ENCODE results near the gene NEUROD1.
"Not testable (repeated sequence)": the region's sequence is repeated elsewhere in the genome, so short reads cannot be mapped to it uniquely, and the experiment has no call there.

Gene NEUROD1
- total RNA-seq, result 0 to 0.18 (median 0) reads per million in 4 experiments

DNA sequence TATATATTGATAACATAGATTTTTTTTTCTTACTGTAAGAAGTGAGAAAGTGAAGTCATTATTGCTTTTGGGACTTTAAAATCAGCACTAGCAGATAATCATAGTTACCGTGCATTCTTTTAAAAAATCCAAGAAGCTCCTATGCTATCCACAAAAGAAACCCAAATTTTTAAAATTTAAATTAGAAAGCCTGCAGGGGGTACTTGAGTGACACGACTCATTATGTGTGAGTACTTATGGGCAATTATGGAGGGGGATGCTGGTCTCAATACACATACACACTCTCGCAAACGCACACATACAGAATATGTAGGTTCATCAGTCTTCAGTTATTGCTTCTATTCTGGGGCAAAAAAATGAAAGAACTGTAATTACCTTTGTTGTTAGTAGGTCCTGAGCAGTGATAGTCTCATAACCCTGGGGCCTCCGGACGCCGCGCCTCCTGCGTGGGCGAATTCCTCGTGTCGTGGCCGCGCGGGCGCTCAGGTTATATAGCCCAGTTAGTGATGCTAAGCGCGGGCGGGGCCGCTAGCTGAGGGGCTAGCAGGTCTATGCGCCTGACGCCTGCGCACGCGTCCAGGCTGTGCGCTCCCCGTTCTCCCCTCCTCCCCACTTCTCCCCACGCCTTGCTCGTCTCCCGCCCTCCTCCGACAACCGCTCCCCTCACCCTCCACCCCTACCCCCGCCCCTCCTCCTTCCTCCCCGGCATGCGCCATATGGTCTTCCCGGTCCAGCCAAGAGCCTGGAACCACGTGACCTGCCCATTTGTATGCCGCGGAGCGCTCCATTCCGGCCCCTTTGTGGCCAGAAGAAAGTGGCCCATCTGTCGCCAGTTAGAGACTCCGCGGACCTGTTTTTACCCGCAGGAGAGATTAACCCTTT, at the start of gene NEUROD1:
TSS of gene NEUROD1 (minus strand) at position 463 of the 882 bp plus-strand sequence. CDS start 1,657 bp downstream, outside the sequence.
- no peak for DNase-seq

DNA sequence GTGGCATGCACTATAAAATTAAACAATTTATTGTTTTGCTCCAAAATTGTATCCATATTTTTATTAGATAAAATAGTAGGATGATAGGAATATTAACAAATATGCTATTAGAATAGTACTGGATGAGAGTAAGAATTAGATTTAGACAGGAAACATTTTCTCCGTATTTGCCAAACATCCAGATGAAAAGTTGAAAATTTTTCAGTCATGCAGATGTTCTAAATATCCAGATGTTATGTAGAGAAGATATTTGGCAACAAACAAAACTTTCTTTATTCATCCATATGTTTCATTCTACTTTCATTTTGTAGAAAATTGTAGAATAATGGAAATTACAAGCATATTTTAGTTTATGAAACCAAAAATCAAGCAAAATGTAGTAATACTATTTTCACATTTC, 45.2 kb upstream of the NEUROD1 start:
- DNase-seq, result no peak

DNA sequence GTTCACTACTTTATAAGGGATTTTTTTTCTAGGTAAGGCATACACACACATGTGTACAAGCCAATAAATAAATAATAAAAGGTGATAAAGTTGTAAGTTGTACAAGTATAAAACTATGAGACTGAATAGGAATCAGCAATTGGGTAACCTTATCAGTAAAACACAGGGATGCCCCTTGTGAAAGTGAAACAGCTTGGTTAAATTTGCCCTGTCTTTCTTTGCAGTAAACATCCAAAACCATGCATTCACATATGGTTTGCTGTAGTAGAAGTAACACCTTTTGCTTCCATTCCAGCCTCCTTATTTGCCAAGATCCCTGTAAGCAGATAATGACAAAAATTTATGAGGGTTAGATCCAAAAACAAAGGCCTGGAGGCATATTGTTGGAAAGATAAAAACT, 44.3 kb upstream of the NEUROD1 start:
- DNase-seq, result no peak

DNA sequence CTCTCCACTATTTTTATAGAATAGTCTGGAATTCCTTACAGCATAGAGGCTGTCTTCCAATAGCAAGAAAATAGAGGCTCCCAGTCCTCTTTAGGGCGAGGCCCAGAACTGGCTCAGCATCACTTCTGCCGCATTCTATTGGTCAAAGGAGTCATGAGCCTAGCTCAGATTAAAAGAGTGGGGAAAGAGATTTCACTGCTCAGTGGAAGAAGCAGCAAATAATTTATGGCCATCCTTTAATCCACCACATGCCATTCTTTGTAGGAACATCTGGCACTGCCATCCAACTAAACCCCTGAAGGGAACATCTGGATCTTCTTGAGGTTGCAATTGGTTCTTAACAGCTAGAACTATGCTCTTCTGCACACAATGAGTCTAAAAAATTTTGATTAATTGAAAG, 43.4 kb upstream of the NEUROD1 start:
- DNase-seq, result no peak

DNA sequence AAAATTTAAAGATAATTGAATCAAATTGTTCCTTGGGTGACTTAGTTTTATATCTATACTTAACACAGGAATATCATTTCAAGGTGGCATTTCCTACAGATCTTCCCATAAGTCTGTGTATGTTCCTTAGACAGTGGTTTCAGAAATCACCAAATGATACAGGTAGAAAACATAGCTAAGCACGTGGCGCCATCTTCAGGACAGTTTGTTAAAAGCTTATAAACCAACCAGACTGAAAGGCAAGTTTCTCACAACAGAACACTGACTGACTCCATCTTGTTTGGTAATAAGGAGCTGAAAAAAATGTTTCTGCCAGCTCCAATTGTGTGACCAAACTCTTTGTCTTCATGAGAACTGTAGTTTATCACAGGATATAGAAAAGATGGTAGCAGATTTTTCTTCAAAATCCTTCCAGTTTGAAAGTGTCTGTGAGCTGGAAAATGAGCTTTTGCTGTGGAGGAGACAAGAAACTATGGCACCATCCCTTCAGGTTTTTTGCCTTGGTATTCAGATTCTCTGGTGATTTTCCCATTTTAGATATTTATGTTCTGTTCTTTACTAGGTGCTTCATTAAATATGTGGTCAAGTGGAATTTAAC, 34.8 kb upstream of the NEUROD1 start:
- DNase-seq, result peak; percentile 56

DNA sequence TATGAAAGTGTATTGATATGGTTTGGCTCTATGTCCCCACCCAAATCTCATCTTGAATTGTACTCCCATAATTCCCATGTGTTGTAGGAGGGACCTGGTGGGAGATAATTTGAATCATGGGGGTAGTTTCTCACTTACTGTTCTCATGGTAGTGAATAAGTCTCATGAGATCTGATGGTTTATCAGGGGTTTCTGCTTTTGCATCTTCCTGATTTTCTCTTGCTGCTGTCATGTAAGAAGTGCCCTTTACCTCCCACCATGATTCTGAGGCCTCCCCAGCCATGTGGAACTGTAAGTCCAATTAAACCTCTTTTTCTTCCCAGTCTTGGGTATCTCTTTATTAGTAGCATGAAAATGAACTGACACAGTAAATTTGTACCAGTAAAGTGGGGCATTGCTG, 30.7 kb upstream of the NEUROD1 start:
- DNase-seq, result not testable (repeated sequence)

DNA sequence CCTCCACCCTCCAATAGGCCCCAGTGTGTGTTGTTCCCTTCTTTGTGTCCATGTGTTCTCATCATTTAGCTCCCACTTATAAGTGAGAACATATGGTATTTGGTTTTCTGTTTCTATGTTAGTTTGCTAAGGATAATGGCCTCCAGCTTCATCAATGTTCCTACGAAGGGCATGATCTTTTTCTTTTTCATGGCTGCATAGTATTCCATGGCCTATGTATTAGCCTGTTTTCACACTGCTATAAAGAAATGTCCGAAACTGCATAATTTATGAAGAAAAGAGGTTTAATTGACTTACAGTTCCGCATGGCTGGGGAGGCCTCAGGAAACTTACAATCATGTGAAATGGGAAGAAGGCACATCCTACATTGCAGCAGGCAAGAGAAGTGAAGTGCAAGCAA, 22.2 kb upstream of the NEUROD1 start:
- DNase-seq, result not testable (repeated sequence)

DNA sequence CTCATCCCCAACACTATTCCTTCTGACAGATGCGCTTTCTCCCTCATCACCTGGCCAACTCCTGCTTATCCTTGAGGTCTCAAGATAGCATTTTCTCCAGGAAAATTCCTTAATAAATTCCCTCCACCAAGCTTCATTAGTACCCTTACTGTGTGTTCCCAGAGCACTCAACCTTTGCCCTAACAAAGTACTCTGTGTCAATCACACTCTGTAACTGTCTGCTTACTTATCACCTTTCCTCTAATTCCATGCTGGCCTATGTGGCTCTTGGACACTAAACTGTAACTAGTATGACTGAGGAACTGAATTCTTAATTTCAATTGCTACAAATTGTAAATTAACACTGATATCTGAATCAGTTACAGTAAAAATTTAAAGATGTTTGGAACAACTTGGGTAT, 17.9 kb upstream of the NEUROD1 start:
- no peak for DNase-seq

DNA sequence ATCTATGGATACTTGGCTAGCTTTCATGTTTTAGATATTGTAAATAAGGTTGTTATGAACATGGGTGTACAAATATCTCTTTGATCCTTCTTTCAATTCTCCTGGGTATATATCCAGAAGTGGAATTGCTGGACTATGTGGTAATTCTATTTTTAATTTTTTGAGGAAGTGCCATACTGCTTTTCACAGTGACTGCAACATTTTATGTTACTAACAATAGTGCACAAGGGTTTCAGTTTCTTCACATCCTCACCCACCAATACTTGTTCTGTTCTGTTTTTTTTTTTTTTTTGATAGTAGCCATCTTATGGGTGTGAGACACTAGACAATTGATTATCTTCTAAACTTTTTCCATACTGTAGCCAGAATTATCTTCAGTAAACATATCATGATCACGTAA, 17.3 kb upstream of the NEUROD1 start:
- DNase-seq, result no peak

DNA sequence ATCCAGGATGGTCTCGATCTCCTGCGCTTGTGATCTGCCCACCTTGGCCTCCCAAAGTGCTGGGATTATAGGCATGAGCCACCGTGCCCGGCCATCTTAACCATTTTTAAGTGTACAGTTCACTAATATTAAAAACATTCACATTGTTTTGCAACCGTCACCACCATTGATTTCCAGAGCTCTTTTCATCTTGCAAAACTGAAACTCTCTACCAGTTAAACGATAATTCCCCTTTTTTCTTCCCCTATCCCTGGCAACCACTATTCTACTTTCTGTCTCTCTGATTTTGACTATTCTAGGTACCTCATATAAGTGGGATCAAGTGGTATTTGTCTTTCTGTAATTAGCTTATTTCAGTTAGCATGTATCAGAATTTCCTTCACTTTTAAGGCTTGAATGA, 16.8 kb upstream of the NEUROD1 start:
- DNase-seq, result no peak

DNA sequence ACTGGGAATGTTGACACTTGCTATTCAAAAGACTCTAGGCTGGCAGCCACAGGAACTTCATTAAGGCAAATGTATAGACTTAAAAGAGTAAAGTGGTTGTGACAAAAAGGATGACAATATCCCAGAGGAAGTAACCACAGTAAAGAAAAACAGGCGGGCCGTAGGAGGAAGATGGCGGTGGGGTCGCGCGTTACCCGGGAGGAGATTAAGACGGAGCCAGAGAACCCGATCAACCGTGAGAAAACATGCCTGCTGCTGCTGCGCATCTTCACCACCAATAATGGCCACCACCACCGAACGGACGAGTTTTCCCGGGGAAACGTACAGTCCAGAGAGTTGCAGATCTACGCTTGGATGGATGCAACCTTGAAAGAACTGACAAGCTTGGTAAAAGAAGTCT, 14.0 kb upstream of the NEUROD1 start:
- no peak for DNase-seq

DNA sequence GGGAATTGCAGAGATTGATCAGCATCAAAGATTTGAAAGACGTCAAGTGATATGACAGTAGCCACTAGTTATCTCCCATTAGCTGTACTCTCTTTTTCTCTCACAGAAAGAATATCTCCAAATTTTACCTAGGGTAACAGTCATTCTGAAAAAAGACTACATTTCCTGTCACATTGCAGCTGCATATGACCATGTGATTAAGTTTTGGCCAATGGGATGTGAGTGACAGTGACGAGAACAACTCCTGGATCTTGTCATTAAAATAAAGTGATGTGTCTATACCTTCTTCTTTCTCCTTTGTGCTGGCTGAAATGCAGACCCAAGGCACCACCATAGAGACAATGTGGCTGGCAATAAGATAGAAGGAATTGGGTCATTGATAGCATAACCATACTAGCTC, 10.5 kb upstream of the NEUROD1 start:
- DNase-seq, result no peak

DNA sequence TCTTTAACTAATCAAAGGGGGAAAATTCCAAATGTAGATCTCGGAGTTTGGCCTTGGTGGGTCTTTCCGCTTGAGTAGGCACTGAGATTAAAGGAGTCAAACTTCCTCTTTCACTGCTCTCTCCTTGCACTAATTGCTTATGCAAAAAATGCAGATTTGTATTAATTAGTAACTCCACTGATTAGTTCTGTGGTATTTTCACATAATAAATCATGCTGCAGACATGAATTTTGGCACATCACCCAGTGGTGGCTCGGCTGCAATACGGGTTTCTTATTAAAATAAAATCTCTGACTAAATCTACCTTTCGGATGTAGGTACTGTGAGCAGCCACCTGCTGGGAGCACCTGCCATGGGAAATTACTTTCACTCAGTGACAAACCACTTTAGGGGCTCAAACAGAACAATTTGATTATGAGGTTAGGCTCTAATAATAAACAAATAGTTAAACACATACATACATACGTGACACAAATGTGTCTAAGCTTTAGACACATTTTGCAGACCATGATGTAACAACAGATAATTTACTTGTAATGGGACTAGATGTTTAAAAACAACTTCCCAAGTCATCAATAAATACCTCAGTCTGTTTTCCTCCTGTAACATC, 6.4 kb upstream of the NEUROD1 start:
- no peak for DNase-seq

DNA sequence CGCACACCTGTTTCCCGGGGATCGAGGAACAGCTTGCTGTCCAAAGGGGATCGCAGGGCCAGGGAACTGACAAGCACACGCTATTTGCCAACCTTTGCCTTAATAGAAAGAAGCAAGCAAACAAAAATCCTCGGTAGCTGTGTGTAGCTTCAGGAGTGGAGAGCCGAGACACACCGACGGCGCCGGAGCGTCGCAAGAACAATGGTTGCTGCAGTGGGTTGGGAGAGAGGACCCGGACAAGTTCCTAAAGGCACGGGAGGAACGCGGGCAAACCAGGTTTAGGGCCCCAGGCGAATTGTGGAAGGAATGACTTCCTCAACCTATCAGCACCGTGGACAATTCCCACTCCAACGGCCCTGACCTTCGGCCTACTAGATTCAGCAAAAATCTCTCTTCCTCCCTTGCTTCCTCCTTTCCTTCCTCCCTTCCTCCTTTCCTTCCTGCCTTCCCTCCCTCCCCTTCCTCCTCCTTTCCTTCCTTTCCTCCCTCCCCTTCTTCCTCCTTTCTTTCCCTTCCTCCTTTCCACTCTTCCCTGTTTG, 4.9 kb upstream of the NEUROD1 start:
- no peak for DNase-seq

DNA sequence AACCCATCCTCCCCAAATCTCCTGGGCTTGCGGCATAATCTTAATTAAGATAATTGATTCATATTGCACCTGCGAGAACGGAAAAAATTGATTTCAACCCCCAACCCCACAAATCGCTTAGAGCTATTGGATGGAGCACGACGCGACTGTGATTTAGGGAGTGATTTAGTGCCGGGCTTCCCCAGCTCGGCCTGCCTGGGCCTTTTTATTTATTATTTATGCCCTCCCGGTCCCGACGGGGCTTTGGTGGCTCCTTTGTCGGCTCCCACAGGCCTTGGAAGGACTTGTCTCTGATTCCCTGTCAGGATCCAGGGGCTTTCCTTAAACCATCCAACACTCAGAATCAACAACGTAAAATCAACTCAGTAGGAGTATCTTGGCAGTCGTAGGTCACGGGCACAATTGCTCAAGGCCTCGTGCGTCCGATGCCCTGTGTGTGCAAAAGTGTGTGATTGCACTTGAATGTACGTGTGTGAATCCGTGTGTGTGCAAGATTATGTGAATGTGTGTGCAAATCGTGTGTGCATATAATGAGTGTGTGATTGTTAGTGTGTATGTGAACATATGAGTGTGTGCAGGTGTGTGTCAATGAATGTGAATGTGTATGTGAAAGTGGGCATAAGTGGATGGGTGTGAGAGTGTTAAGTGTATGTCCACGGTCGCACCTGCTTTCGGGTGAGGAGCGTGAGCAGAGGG, 4.3 kb upstream of the NEUROD1 start:
- no peak for DNase-seq

DNA sequence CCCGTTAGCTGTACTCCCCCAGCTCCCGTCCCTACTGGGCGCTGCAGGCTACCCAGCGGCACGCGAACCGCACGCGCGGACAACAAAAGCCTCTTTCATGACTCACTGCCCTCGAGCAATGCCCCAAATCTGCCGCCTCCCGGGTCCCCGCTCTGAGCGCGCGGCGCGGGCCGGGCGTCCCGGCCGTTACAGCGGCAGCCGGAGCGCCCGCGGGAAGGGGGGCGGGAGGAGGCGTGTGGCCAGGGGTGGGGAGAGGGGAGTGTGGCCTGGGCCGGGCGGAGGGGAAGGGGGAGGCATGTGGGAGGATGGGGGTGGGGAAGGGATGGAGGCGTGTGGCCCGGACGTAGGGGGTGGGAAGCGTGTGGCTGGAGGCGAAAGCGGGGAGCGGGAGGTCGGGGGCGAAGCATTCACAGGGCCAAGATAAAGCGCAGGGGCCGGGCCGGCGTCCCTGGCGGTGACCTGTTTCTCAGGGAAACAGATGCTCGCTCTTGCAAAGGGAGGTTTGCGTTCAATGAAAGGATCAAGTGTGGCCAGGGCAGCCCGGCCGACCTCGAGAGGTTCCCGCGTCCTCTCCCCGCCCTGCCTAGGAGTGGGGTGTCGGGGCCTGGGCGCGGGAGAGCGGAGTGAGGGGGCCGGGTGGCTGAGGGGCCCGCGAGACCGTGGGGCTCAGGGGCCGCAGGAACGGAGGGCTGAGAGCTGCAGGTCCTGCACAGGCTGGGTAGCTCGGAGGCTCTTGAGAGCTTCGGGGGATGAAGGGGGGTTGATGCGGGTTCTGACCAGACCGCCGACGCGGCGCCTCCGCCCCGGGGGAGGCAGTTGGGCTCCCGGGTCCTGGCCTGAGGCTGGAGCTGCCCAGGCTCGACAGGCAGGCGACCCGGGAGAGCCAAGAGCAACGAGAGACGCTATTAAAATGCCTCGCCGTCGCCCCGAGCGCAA, 3.5 kb upstream of the NEUROD1 start:
- DNase-seq, result no peak

DNA sequence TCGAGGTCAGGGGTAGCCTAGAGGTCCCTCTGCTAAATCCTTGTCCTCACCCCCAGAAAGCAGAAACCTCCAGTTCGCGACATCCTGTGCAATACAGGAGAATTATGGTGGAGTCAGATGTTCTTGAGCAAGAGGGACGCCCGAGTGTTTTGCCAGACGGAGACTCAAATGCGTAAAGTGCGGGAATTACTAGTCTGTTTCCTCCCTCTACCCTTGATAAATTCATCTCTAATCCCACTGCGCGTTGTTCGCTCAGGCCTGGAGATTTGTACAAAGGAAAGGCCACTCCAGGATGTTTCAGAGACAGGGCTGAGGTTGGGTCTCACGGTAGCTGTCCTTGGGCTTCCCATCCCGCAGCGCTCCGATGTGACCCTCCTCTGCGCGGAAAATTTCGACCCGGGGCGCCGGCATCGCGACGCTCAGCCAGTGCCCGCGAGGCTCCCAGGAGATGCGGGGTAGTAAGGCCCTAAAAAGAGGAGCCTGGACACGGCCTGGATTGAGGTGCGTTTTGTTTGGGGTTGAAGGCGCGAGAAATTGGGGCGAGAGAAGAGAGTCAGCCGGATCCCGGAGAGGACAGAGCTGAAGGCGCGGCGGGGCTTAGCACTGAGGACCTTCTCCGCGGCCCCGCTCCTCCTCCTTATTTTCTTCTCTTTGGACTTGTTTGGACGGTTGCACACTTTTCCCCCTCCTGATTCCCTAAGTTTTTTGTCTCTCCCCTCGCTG, 2.6 kb upstream of the NEUROD1 start:
- no peak for DNase-seq

DNA sequence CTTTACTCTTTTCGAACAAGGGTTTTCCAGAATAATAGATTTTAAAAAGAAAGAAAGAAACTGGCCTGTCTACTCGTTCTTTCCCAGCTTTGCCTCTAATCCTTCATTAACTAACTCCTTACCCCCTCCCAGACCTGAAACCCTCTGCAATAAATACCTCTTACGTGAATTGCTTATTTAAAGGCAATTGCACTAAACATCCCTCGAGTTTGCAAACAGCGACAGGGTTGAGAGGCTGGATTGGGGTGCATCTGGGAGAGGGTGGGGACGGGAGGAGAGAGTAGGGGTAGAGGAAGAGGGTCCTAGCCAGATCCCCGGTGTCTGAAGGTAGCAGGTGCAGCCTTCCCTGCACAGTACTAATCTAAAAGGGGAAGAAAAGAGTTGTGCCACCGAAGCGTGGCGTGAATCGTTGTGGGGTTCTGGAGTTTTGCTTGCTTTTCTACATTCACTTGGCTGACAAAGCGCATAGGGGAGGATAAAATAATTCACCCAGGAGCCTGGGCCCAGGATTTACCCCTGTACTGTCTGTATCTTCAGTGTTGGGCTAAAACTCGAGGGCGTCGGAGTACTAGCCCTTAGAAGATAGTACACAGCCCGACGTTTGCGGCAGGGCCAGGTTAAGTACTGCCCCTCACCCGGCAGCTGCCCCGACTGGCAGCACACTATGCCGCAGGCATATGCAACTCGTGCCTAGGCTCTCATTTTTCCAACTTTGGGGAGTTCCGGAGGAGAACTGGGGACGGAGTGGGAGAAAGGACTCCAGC, 1.9 kb upstream of the NEUROD1 start:
- DNase-seq, result no peak

DNA sequence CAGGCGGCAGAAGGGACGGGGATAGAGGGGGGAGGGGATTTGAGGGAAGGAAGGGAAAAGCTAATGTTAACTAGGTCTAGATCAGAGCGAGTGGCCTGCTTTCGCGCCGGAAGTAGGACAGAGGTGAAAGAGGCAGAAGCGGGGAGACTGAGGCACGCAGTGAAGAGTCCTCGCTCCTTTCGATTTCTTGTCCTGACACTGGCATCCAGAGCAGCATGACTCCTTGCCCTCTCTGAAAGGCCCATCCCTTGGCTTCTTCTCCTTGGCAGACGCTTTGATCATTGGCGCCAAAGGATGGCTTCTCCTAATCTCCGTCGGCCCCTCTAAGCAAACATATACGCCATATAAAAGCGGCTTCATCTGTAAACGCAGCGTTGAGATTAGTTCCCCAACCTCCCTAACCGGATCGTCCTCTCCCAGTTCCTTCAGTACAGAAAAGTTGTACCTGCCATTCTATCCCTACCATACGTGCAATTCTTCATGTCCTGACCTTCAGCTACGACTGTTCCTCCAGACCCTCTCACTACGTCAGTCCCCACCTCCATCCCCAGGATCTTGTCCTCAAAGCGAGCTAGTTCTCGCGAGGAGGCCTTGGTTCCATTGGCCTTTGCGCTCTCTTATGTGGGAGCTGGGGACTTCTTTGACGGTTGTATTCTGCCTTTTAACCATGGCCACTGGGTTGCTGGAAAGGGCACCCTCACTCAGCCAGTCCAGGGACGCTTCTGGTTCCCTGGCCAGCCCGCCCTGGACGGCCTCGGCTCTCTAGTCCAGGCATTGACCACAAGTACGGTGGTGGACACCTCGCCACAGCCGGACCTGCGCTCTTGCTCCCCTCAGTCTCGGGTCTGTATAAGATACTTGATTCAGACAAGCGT, 857 bp upstream of the NEUROD1 start:
- DNase-seq, result no peak
